NCI-H146 treated with DMSO at 0.1 percent for 48 hours (cell line): ENCODE measurements around the gene RBKS.
A peak's percentile ranks its signal among the peaks of the same experiment; 100 is the strongest.
"Not testable (repeated sequence)": the region's sequence is repeated elsewhere in the genome, so short reads cannot be mapped to it uniquely, and the experiment has no call there.

Source experiments
- DNase-seq: peaks from one replicate; lab custom pipeline; 2025; ENCODE audit not compliant: unreplicated experiment; lab: John Stamatoyannopoulos, UW

Gene RBKS

GRCh38 chr2:27907547-27907946 is 17.4 kb upstream of the RBKS start:
- DNase-seq: no peak

- DNase-seq: no peak
Measured at GRCh38 chr2:27906074-27906473, 15.9 kb upstream of the RBKS start.

- DNase-seq: no peak
Measured at GRCh38 chr2:27904405-27904665, 14.1 kb upstream of the RBKS start.

- no peak for DNase-seq
Measured at GRCh38 chr2:27903649-27904404, 13.6 kb upstream of the RBKS start.

- DNase-seq: no peak
Measured at GRCh38 chr2:27903018-27903417, 12.8 kb upstream of the RBKS start.

- DNase-seq: no peak
Measured at GRCh38 chr2:27902098-27902497, 11.9 kb upstream of the RBKS start.

- no peak for DNase-seq
Measured at GRCh38 chr2:27901234-27901633, 11.0 kb upstream of the RBKS start.

GRCh38 chr2:27897717-27898116 is 7.5 kb upstream of the RBKS start:
- no peak for DNase-seq

GRCh38 chr2:27893006-27893405 is 2.8 kb upstream of the RBKS start:
- DNase-seq: no peak

GRCh38 chr2:27891673-27892105 is 1.5 kb upstream of the RBKS start:
- DNase-seq: no peak

GRCh38 chr2:27890924-27891672 is 911 bp upstream of the RBKS start:
- peak; percentile 77 for DNase-seq

- DNase-seq: no peak
Measured at GRCh38 chr2:27889774-27890145, 427 bp downstream of the RBKS start.

- DNase-seq: no peak
Measured at GRCh38 chr2:27888790-27889189, 1.4 kb downstream of the RBKS start.

- no peak for DNase-seq
Measured at GRCh38 chr2:27887830-27888229, 2.4 kb downstream of the RBKS start.

- no peak for DNase-seq
Measured at GRCh38 chr2:27887111-27887510, 3.1 kb downstream of the RBKS start.

GRCh38 chr2:27886322-27886721 is 3.9 kb downstream of the RBKS start:
- no peak for DNase-seq

- no peak for DNase-seq
Measured at GRCh38 chr2:27885661-27886060, 4.5 kb downstream of the RBKS start.

- no peak for DNase-seq
Measured at GRCh38 chr2:27885234-27885633, 5.0 kb downstream of the RBKS start.

GRCh38 chr2:27884601-27885000 is 5.6 kb downstream of the RBKS start:
- DNase-seq: no peak

- DNase-seq: not testable (repeated sequence)
Measured at GRCh38 chr2:27882584-27882922, 7.6 kb downstream of the RBKS start.

- not testable (repeated sequence) for DNase-seq
Measured at GRCh38 chr2:27881815-27882583, 8.2 kb downstream of the RBKS start.

- no peak for DNase-seq
Measured at GRCh38 chr2:27878825-27879224, 11.4 kb downstream of the RBKS start.
